GM21360 (cell line): Measurements from ENCODE around the gene TFPI.
"Not testable (repeated sequence)": the region's sequence is repeated elsewhere in the genome, so short reads cannot be mapped to it uniquely, and the experiment has no call there.

Experiments
- ATAC-seq: cut with Tn5 transposase; IDR thresholded peaks from one replicate; pipeline ENCODE4 v1.9.1; 2021; ENCODE audit warnings: mild to moderate bottlenecking, moderate library complexity; ENCODE audit not compliant: unreplicated experiment

The TFPI gene

DNA sequence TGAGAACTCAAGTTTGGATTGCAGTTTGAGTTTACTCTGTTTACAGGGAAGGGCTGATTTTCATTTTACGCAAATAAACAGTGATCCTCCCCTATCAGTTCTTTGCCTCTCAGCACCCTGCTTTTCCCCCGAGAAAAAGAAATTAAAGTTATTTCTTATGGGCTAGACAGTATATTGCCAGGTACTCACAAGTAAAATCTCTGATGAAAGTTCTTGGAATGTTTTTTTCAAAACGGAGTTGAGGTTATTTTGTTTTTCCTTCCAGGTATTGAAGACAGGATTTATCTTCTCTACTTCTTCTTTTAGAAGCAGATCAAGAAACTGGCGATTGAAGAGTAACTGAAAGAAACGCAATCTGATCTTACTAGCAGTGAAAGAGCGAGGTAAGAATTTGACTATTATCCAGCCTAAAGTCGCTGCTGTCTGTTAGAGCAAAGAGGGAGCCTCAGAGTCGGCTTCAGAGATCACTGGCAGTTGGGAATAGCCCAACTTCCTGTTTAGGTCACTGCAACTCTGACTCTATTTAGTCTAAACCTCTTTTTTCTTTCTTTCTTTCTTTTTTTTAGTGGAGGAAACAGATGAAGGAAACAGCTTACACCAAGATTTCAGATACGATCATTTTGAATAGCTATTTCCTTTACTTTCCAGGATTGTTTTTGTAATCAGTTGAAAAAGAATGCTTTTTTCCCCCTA, at the start of gene TFPI:
Gene TFPI, minus strand, starts transcription at position 425 of the 693 bp plus-strand sequence. CDS start 50,667 bp downstream, outside the sequence.
- no peak for ATAC-seq

DNA sequence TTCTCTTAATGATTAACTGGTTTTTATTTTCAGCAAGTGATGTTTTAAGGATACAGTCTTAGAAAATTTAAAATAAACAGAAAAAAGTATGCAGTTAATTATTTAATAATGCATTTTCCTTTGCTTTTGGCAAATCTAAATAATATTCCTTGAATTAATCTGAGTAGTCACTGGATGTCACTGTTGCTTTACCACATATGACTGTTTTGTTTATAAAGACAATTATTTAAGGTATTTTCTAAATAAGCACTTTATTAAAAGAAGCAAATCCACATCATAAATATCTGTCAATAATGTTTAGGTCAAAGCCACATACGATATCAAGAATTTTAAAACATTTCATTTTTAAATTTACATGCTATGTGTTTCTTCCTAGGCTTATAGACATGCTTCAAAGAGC, 40.6 kb upstream of the TFPI start:
- no peak for ATAC-seq

DNA sequence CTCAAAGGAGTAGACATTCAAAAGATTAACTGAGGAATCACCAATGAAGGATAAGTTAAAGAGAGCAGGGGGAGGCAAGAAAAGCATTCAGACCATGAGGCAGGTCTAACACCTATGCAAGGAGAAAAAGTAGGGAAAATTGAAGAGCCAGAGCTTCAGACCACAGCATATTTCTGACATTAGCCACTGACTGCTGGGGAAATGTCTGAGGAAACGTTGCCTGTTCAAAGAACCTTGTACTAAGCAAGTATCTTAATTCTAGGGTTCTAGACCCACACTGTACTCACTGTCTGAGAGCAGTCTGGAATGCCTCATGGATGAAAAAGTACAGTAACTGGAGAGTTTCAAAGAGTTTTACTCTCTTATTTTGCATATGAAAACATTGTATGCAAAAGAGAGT, 39.5 kb upstream of the TFPI start:
- ATAC-seq: no peak

GRCh38 chr2:187593098-187593497, 38.9 kb upstream of the TFPI start:
- no peak for ATAC-seq

GRCh38 chr2:187590175-187590574, 35.9 kb upstream of the TFPI start:
- ATAC-seq: no peak

- peak; percentile 84 for ATAC-seq
These were observed 31.9 kb upstream of the TFPI start for GRCh38 chr2:187586011-187586641.

DNA sequence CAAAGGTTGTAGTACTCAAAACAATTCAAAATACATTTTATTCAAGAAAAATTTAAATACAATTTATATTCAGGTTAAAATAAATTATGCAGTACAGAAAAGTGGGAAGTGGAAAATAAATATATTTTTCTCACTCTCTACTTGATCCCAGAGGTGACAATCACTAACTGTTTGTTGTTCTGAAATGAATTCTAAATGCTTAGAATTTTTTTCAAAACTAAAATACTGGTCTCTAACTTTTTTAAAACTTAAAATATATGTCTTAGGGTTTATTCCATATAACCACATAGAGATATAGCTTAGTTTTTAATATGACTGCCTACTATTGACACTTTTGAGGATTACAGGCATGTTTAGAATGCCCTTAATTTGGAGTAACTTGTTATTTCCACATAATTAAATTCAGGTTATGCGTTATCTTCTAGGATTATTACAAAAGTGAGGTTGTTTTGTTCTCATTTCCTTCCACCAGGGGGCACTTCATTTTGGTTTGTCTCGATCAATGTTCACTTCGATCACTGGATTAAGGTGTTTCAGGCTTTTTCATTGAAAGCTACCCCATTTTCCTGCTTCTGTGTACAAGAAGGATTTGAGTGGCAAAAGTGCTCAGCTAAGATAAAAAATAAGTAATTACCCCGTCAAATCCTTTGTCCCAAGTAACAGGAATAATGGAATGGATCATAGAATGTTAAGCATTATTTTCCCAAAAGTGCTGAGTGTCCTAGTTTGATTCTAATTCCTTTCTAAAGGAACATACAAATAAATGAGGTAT, 27.1 kb upstream of the TFPI start:
- ATAC-seq: no peak

DNA sequence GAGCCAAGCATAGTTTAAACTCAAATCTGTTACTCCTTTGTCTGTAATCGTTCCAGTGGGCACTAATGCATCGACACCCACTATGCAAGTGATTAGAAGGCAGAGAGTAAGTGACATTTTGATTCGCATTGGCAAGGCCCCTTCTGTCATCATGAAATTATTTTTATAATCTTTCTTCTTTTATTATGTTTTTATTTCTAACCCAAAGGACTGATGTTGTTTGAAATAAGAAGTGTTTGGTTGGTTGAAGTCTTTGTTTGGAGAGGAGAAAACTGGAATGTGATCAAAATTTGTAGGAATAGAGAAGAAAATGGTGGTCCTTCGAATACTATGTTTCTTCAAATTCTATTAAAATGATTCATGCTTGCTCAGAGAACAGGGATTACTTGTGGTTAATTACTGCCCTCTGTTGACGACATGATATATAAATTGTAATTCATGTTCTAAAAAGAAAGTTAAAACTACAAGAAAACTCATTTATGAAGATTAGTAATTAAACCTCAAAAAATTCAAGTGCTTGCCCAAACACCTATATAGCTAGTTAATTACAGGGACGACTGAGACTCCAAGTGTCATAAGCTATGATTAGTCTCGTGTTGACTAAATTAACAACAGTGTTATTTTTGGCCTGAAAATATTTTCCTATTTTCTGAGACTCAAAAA, 26.4 kb upstream of the TFPI start:
- ATAC-seq: no peak

DNA sequence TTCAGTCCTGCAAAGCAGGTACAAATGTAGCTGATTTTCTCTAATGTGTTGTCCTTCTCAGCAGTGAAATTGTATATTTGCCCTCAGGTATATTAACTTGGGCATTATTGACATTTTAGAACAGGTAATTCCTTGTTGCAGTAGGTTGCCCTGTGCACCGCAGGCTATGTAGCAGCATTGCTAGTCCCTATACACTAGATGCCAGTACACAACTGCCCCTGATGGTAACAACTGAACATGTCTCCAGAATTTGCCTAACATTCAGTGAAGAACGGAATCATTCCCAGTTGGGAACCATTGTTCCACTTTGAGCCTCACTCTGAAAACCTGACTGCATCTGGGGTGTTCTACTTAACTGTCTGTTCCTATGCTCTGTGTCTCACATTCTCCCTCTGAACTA, 23.1 kb upstream of the TFPI start:
- no peak for ATAC-seq

GRCh38 chr2:187576906-187577305, 22.7 kb upstream of the TFPI start:
- no peak for ATAC-seq

GRCh38 chr2:187575751-187576067, 21.5 kb upstream of the TFPI start:
- no peak for ATAC-seq

DNA sequence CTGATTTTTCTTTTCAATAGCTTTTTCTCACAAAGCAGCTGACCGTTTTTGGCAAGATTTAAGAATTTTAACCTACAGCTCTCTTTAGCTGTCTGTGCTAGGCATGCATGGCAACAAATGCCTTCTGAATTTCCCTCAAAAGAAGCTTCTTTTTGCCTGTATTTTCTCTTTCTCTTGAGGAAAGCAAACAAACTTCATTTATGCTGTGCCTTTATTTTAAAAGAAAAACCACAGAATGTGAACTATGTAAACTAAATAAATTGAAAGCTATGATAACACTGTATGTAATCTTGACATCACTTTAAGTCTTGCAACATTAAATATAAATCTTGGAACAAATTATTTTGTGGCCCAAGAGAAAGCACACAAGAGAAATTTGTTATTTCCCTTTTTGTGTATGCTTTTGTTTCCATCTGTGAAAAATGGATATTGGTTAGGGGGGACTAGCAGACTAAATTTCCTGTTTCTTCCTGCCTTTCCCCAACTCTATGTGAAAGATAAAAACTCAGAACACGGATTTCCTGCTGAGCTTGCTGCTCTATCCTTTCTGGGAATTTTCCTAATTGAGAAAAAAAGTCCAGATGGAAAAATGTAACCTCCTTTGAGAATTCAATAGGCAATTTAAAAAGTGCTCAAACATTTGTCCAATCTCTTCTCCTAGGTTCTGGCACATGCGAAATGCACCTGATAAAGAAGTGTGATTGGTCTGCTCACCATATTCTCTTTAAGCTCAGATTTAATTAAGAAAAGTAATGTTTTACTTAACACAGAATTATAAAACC, 20.9 kb upstream of the TFPI start:
- no peak for ATAC-seq

- no peak for ATAC-seq
These were observed 19.5 kb upstream of the TFPI start for GRCh38 chr2:187573722-187574121.

- not testable (repeated sequence) for ATAC-seq
These were observed 17.8 kb upstream of the TFPI start for GRCh38 chr2:187571996-187572395.

- no peak for ATAC-seq
These were observed 15.3 kb upstream of the TFPI start for GRCh38 chr2:187569571-187569970.

DNA sequence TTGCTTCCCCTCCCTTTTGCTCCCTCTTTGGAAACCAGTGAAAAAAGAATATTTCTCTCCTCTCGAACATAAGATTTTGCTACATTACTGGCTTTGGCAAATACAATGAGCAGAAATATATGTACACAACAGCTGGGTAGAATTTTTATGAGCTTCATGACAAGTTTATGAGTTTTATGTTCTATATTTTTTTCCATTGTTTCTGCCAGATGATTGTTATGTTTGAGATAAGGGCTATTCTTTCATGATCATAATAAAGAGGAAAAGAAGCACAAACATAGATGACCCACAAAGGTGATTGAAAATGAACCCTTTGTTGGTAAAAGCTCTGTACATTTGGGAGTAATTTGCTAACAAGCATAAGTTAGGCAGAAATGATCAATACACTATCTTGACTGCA, 14.8 kb upstream of the TFPI start:
- ATAC-seq: no peak

DNA sequence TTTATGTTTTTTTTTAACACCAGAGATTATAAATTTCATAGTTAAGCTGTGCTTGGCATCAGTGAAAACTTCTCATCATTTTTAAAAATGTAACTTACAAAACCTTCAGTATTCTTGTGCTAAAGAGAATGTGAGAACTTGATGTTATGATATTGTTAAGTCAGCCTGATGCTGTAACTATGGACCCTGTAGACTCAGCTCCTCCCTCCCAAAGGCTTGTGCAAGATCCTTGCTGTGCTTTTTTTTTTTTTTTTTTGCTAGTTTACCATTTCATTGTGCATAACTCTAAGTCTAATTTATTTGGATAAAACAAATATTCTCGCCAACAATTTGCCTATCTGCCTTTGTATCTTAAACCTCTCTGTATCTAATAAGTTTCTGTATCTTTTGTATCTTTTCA, 12.9 kb upstream of the TFPI start:
- no peak for ATAC-seq

DNA sequence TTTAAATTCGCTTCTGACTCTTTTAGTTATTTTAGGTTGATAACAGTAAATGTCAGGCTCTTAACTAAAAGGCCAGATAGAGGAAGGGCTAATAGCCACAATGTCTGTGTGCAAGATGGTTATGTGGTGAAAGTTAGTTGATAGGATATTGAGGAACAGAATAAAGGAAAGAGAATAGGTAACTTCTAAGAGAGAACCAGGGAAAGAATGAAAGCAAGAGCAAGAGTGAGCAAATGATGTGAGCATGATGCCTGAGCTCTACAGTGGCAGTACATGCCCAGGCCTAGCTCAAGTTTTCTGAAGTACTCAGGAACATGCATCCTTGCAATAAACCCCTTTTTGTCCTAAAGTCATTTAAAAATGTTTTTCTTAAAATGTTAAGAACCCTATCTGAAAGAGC, 12.5 kb upstream of the TFPI start:
- ATAC-seq: no peak

- no peak for ATAC-seq
These were observed 12.0 kb upstream of the TFPI start for GRCh38 chr2:187566266-187566665.

- not testable (repeated sequence) for ATAC-seq
These were observed 11.4 kb upstream of the TFPI start for GRCh38 chr2:187565618-187566017.

GRCh38 chr2:187556493-187556892, 2.3 kb upstream of the TFPI start:
- not testable (repeated sequence) for ATAC-seq
